Hematopoietic multipotent progenitor cell treated with erythropoietin and hydrocortisone succinate and interleukin-3 and kit ligand, for 8 days (in vitro differentiated cells): Measurements from ENCODE around the gene KPRP.

Experiments used
- DNase-seq: peaks from one replicate; pipeline ENCODE4 v3.0.0-alpha.2; 2015

KPRP gene

GRCh38 chr1:152757747-152758146 lies at the start of gene KPRP:
Gene KPRP, plus strand, starts transcription at chr1:152758025. Its CDS starts 1,564 bp downstream, at chr1:152759589.
- DNase-seq = no peak

DNA sequence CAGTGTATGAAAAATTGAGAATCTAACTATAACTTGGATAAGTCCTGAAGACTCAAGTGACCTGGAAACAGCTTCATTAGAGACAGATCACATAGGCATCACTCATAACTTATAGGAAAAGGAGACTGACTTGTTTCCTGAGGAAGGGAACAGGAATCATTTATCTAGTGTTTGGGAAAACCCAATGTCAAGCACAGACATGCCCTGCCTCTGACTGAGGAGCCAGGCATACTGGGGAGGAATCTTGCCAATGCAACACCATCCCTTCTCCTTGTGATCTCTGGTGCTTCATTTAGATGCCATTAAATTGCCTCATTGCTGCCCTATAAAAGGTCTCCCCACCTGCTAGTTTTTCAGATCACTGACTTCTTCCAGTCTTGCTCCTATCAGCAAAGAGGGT lies 39.6 kb upstream of the KPRP start:
- DNase-seq = no peak

DNA sequence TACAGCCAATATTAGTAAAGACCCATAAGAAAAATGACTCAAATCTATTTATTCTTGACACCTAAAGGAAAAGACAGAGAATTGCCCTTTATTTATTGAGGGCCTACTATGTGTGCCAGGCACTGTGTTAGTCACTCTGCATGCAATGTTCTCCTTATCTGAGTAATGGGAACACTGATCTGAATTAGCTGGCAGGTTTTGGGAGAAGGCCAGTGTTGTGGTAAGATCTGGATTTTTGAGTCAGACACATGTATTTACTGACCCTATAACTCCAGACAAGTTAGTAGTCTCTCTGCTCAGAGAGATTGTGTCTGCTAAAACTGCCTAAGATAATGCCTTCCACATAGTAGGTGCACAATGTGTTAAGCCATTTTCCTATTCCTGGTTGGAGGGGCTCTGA lies 32.6 kb upstream of the KPRP start:
- no peak for DNase-seq

DNA sequence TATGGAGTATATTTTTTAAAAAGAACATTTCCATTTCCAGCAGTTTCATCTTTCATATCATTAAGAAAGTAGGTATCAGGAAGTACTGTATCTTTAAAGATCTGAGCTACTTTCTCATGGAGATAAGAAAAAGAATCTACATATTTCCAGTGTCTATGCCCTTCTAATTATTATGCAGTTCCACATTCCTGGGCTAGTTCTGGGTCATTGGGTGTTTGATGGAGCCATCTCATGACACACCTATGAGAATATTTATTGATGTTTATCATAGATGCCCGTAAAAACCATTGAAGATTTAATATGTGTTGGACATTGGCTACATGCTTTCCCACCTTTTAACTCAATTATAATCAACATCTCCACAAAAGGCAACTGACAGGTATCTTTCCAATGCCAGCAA lies 28.8 kb upstream of the KPRP start:
- DNase-seq = no peak

DNA sequence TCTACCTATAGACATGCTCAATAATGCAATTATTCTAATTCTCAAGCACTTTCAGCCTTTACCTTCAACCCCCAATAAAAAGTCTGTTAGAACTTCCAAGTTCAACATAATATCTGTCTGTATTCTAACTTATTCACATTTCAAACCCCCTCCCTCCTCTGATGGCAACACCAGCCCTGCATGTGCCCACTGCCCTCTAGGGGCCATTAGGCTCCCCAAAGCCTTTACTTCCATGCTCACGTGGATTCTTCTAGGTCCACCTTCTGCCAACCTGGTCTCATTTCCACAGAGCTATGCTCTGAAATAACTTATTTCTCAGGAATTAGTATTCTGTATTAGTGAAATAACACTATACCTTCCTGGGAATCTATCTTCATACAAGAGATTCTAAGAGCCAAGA lies 22.2 kb upstream of the KPRP start:
- DNase-seq = no peak

DNA sequence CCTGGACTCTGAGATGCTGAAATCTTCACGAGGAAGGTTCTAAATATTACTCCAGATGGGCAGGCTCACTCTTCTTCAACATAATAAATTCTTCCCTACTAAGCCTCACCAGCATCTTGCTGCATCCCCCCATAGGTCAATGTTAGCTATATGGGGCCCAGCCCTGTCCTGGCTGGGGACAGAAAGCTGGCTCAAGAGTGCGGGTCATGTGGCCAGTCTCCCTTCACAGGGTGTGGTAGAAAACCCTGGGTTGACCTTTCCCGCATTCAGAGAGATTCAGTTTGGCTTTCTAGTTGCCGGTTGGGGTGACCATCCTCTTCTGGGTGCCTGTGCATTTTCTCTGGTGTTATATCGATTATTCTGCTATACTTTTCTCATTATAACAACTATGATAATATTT lies 19.8 kb upstream of the KPRP start:
- no peak for DNase-seq

- no peak for DNase-seq
Measured at GRCh38 chr1:152739841-152740240, 18.0 kb upstream of the KPRP start.

DNA sequence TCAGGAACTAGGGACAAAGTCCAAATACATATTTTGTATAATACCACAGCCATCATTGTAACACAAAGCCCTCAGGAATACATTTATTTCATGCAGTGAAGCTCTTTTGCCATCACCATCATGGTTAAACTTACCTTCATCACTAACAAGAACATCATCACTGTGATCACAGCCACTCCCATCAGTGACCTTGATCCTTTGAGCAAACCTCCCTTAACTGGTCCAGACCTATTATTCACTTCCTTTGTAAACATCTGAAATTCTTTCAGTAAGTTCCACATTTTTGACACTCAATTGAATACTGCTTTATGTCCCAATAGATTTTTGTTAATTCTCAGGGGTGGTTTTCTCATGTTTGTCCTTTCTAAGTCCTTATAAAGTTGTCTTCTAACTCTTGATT lies 16.2 kb upstream of the KPRP start:
- DNase-seq = no peak

- no peak for DNase-seq
Measured at GRCh38 chr1:152743371-152744145, 14.3 kb upstream of the KPRP start.

DNA sequence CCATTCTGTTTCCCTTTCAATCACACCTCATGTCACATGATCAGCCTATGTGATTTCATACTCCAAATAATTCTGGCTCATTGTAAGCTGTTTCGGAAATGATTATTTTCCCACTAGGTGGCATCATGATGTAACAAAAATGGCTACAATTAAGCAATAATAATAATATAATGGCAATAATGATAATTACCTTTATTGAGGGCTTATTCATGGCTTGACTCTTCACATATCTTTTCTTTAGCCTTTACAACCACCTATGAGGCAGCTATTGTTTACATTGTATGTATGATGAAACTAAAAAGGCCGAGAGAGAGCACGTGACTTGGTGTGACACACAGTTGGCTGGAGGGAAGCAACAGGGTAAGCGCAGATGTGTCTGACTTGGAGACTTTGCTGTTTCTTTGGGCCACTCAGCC lies 12.5 kb upstream of the KPRP start:
- DNase-seq = peak; percentile 5

GRCh38 chr1:152745765-152746444 lies 11.9 kb upstream of the KPRP start:
- DNase-seq = no peak

DNA sequence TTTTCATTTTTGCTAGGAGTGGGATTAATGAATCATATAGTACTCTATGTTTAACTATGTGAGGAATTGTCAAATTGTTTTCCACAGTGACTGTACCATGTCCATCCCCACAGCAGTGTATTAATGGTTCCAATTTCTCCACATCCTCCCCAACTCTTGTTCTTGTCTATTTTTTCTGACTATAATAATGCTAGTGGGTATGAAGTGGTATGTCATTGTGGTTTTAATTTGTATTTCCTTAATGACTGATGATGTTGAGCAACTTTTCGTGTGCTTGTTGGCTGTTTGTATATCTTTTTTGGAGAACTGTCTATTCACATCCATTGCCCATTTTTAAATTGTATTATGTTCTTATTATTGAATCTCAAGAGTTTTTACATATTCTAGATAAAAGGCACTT lies 10.0 kb upstream of the KPRP start:
- no peak for DNase-seq

GRCh38 chr1:152752225-152752624 lies 5.6 kb upstream of the KPRP start:
- no peak for DNase-seq

DNA sequence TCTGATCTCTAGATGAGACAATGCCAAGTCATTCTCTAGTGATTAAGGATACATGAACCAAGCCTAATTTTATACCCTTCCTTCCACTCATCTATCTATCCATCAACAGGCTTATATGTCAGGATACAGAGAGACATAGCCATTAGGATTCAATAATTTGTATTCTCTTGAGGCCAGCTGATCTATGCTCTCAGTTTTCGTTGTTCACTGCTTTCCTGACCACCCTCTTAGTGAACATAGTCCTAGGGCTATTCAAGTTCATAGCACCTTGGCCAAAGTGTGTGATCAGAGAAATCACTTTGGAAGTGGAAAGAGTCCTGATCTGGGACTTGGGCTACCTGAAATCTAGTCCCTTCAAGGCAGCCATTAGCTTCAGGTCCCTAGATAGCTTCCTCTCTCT lies 4.2 kb upstream of the KPRP start:
- no peak for DNase-seq

GRCh38 chr1:152756872-152757271 lies 953 bp upstream of the KPRP start:
- DNase-seq = no peak

- no peak for DNase-seq
Measured at GRCh38 chr1:152758636-152759035, 811 bp downstream of the KPRP start.

GRCh38 chr1:152759453-152760173 lies 1.8 kb downstream of the KPRP start:
- DNase-seq = no peak

GRCh38 chr1:152760551-152761190 lies 2.8 kb downstream of the KPRP start:
- DNase-seq = no peak

DNA sequence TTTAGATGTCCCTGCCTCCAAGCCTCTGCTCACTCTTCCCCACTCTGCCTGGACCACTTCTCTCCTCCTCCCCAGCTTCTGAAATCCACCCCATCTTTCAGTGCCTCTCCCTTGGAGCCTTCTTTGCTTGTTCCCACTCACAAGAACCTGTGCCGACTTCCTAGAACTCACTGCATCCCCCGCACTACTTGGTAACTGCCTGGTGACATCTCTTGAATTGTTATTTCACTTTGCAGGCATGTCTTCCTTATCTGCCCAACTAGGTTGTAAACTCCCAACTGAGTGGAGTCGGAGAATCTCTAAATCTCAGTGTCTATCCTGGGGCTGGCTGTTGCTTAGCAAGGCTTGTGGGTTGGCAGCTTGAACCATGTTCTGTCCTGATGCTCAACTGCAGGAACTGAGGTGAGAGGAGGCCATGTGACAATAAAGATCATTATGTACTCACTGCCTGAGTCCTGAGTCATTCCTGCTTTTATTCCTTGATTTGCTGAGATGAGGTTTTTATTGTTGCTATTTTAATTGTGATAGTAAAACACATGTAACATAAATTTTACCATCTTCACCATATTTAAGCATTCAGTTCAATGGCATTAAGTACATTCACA lies 3.9 kb downstream of the KPRP start:
- DNase-seq = no peak

- no peak for DNase-seq
Measured at GRCh38 chr1:152768847-152769533, 11.2 kb downstream of the KPRP start.

DNA sequence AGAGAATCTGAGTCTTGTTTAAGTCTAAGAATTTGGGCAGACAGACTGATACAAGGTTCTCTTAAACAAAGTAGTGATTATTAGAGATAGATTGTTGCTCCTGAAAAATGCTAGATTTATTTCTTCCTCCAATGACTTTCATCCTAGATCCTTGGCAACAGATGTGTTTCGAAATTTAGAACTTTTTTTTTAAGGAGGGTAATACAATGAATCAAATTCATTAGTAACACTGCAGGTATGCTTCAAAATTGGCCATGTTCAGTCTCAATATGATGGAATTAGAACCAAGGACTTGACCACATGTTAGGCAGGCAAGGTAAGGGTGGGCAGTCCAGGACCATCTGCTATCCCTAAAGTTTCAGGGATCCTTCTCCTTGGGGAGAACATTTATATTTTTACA lies 12.6 kb downstream of the KPRP start:
- DNase-seq = no peak

DNA sequence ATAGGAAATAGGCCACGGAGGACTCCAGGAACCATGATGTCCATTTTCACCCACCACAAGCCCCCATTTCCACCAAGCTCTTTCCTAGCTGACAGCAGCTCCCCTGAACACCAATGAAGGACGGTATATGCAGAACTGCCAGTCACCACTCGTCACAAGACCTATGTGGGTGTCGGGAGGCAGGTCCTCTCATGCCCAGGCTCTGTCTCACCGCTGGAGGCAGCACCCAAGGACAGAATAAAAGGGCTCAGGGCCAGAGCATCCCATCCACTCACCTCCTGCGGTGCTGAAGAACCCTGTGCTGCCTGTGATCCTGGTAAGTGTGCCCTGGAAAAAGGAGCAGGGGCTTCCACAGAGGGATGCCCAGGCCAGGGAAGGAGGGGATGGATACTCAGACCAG lies 17.1 kb downstream of the KPRP start, which contains the start of gene LCE1F:
Gene LCE1F (plus strand): TSS at position 266 of the 400 bp plus-strand sequence. CDS start 1,232 bp downstream, outside the sequence.
- no peak for DNase-seq
